Omental fat pad (tissue), 4 donors: Measurements from ENCODE around the gene SMC1B. TPM values are rescaled to one million over a fixed set of nuclear protein-coding genes. Genes with fewer than 3 reads are reported as not detected.

ENCODE experiments used
- ATAC-seq: fragments of 150-250 bp; one replicate; pipeline ENCODE4 v1.9.1; 2016; ENCODE audit warnings: mild to moderate bottlenecking, moderate library complexity; ENCODE audit not compliant: low FRiP score
- DNase-seq: peaks from one replicate; pipeline ENCODE4 v3.0.0-alpha.2; 2019; ENCODE audit warnings: low spot score
- total RNA-seq, 4 donors: library from RNA; depleted of rRNA; stranded (reverse); fragments of >200 nt; gene quantifications; one replicate each; pipeline ENCODE4 v1.1.0, GENCODE V29; 2016
- TF ChIP-seq, protein P1 (sequence below), 3 donors: fragments of 450-650 bp; IDR thresholded peaks; one replicate each; pipeline ENCODE4 v1.5.1; 2016 to 2017; ENCODE audit warnings: antibody characterized with exemption in 3 of 3, mild to moderate bottlenecking in 3 of 3, moderate library complexity in 2 of 3

The SMC1B gene
- total RNA-seq, 4 donors from 2014 or later, result not detected

DNA sequence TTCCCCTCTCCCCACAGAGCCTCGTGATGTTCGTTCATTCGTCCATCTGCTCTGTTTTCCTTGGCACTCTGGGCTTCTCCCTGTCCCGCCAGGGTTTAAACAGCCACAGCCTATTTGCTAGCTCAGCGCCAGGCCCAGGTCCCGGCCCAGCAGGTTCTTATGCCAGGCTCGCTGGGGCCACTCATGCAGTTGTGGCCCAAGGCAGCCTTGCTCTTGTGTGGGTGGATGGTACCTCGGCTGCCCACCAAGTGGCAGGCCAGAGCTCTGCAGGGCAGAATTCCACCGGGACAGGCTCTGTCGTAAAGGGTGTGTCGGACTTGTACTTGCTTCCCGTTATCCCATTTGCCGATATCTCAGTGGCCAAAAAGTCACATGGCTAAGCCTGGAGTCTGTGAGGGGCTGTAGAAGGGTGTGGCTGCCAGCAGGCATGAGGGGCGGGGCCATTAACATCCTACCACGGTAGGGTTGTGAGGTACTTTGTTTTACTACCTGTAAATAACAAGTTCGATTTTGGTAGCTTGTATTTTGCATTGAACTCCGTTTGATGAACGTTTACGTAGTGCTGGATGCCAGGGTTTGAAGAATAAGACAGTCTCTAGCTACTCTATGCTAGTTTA, 95.7 kb downstream of the SMC1B start:
- DNase-seq (no peak), ATAC-seq (peak; percentile 50)
- TF ChIP-seq, protein P1, sequence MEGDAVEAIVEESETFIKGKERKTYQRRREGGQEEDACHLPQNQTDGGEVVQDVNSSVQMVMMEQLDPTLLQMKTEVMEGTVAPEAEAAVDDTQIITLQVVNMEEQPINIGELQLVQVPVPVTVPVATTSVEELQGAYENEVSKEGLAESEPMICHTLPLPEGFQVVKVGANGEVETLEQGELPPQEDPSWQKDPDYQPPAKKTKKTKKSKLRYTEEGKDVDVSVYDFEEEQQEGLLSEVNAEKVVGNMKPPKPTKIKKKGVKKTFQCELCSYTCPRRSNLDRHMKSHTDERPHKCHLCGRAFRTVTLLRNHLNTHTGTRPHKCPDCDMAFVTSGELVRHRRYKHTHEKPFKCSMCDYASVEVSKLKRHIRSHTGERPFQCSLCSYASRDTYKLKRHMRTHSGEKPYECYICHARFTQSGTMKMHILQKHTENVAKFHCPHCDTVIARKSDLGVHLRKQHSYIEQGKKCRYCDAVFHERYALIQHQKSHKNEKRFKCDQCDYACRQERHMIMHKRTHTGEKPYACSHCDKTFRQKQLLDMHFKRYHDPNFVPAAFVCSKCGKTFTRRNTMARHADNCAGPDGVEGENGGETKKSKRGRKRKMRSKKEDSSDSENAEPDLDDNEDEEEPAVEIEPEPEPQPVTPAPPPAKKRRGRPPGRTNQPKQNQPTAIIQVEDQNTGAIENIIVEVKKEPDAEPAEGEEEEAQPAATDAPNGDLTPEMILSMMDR (IDR thresholded peaks at IDR 0.05), result no peak

DNA sequence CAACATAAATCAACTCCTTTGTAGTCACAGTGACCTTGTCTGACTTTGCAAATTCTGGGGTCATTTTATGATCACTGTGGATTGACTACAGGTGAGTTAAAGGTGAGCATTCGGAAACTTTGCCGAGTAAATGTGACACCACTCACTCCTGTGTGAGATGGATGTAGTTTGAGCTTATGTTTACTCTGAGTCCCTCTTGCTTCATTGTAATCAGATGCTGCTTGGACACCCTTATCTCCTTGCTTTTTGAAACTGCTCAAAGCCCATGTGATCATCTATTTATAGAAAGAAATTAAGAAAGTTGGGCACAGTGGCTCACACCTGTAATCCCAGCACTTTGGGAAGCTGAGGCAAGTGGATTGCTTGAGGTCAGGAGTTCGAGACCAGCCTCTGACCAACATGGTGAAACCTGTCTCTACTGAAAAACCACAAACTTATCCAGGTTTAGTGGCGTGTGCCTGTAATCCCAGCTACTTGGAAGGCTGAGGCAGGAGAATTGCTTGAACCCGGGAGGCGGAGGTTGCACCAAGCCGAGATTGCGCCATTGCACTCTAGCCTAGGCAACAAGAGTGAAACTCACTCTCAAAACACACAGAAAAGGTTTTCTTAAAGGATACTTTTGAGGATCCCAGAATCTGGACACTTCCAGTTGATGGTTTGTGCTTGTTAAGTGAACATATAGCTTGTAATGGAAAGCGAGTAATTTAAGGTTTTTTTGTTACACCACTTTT, 96.4 kb downstream of the SMC1B start:
- DNase-seq (no peak), ATAC-seq (no peak)
- TF ChIP-seq, protein P1 (IDR thresholded peaks at IDR 0.05), result no peak

DNA sequence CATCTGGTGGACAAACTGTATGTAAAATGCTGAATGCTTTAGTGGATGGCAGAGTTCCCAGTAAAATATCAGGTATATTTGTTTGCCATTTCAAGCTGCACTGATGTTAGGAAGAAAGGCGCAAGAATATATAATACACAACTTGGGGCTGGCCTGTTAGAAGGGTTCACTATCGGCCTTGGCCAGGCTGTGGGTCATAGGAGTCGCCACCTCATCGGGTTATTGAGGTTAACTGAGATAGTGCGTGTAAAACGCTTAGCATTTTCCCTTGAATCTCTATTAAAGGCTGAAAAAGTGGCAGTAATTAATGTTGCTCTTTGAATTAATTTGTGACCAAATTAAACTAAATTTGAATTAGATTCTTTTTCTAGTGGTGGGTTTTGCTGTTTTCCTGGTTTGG, 98.6 kb downstream of the SMC1B start:
- TF ChIP-seq, protein P1 (IDR thresholded peaks at IDR 0.05), result no peak
- DNase-seq (no peak), ATAC-seq (no peak)

DNA sequence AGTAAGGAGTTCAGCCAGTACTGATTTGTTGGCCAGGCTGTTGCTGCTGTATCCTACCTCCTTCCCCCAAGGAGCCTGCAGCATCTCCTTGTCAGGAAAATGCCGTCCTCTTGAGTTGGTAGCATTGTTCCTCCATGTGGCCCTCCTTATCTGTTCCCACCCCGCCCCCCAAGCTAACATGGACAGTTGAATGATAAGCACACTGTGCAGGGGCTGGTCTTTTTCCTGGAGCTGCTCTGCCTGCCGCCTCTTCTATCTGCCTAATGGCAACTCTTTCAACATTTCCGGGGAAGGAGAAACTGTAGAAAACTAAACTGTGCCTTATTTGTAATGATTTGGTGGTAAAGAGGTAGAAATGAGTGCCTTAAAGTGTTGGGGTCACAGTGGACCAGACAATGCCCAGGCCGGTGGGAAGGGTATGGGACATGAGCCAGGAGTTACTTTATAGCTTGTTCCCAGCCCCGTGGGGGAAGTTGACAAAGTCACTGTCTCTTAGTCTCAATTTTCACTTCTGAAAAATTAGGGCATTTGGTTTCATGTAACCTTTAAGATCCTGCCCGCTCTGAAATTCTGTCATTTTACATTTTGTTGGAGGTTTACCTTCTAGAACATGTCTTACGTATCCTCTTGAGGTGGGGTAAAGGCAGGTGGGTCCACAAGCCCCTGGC, 99.2 kb downstream of the SMC1B start:
- TF ChIP-seq, protein P1 (IDR thresholded peaks at IDR 0.05), result no peak
- no peak for ATAC-seq
- DNase-seq, result no peak

DNA sequence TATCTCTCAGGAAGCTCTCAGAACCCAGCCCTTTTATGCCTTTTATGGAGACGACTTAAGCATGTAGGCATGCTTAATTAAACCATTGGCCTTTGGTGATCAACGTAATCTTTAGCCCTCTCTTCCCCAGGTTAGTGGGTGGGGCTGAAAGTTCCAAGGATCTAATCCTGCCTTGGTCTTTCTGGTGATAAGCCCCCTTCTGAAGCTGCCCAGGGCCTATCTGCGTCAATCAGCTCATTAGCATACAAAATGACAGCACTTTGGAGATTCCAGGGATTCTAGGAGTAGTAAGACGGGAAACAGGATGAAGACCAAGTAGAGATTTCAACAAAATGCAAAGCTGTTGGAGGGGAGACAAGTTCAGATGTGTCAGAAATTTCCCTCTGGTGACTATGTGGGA, 100.5 kb downstream of the SMC1B start:
- ATAC-seq, result no peak
- DNase-seq, result no peak
- TF ChIP-seq, protein P1 (IDR thresholded peaks at IDR 0.05), result no peak

DNA sequence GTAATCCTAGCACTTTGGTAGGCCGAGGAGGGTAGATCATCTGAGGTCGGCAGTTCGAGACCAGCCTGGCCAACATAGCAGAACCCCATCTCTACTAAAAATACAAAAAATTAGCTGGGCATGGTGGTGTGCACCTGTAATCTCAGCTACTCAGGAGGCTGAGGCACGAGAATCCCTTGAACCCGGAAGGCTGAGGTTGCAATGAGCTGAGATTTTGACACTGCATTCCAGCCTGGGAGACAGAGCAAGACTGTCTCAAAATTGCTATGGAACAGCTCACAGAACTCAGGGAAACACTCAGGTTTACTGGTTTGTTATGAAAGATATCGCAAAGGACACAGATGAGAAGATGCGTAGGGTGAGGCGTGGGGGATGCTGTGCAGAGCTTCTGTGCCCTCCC, 101.0 kb downstream of the SMC1B start:
- DNase-seq, result no peak
- no peak for ATAC-seq
- TF ChIP-seq, protein P1 (IDR thresholded peaks at IDR 0.05), result no peak
